CD4-positive, alpha-beta T cell treated with Interleukin-1 beta for 1 hour (primary cell): Measurements from ENCODE around the gene KLF15.

Source experiments
- DNase-seq, 2 donors: peaks; one replicate each; pipeline ENCODE4 v3.0.0-alpha.2; 2020 to 2022

KLF15 gene

GRCh38 chr3:126357295-126358037 lies at the start of gene KLF15:
Gene KLF15 (minus strand): TSS chr3:126357408. CDS start chr3:126352922, 4,486 bp downstream.
- DNase-seq, result peak; percentile 78 to 80

- no peak for DNase-seq
Measured at GRCh38 chr3:126406389-126407296, 49.4 kb upstream of the KLF15 start.

GRCh38 chr3:126402666-126403302 lies 45.6 kb upstream of the KLF15 start:
- no peak for DNase-seq

- DNase-seq, result no peak
Measured at GRCh38 chr3:126402178-126402577, 45.0 kb upstream of the KLF15 start.

- no peak for DNase-seq
Measured at GRCh38 chr3:126401611-126402160, 44.5 kb upstream of the KLF15 start.

GRCh38 chr3:126399756-126400155 lies 42.5 kb upstream of the KLF15 start:
- no peak for DNase-seq

GRCh38 chr3:126399351-126399735 lies 42.1 kb upstream of the KLF15 start:
- no peak for DNase-seq

GRCh38 chr3:126398423-126399350 lies 41.5 kb upstream of the KLF15 start:
- no peak for DNase-seq

- DNase-seq, result no peak
Measured at GRCh38 chr3:126397610-126398422, 40.6 kb upstream of the KLF15 start.

GRCh38 chr3:126396536-126396935 lies 39.3 kb upstream of the KLF15 start:
- no peak for DNase-seq

- no peak for DNase-seq
Measured at GRCh38 chr3:126395846-126396513, 38.8 kb upstream of the KLF15 start.

- no peak for DNase-seq
Measured at GRCh38 chr3:126394977-126395321, 37.7 kb upstream of the KLF15 start.

GRCh38 chr3:126394179-126394976 lies 37.2 kb upstream of the KLF15 start, which contains the start of gene CFAP100:
Gene CFAP100 (plus strand): TSS chr3:126394909. CDS start chr3:126396001, 1,092 bp downstream.
- DNase-seq, result no peak

- no peak for DNase-seq
Measured at GRCh38 chr3:126393563-126393962, 36.4 kb upstream of the KLF15 start.

GRCh38 chr3:126392246-126392645 lies 35.0 kb upstream of the KLF15 start:
- DNase-seq, result no peak

- no peak for DNase-seq
Measured at GRCh38 chr3:126391631-126392030, 34.4 kb upstream of the KLF15 start.

GRCh38 chr3:126390751-126391150 lies 33.5 kb upstream of the KLF15 start:
- DNase-seq, result no peak

- DNase-seq, result no peak
Measured at GRCh38 chr3:126390201-126390600, 33.0 kb upstream of the KLF15 start.

GRCh38 chr3:126389794-126390146 lies 32.6 kb upstream of the KLF15 start:
- DNase-seq, result no peak
